ENCODE results near the gene GRID1.

DNA sequence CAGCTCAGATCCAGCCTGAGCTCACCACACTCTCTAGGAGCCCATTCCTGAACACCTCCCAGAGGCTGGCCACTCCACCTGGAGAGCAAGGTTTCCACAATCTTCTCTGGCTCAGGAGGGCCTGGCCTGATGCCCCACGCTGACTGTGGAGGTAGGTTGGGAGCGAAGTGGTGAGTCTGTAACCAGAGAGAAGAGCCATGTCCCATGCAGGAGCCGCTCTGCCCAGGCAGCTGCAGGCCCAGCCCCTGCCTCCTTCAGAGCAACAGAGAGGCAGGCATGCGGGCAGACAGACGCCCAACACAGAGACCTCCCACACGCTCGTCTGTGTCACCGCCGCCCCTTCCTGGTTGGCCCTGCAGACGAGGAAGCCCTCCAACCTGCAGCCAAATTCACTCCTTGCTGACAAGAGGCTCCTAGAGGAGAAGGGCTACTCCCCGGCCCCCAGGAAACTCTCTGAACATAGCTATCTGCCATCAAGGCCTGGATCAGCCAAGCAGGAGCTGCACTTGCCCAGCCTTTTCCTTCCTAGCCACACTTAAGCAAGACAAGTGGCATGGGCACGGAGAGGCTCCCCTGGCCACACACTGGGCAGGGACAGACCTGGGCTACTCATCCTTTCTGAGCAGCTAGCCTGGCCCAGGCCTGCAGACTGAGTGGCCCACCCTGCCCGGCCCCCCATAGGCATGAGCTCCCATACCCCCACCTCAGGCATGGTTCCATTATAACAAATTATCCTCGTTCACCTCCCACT is 101.9 kb downstream of the GRID1 start:
- TF ChIP-seq SIN3A (IDR thresholded peaks at IDR 0.05; ENCODE audit: borderline replicate concordance, low read depth, low read length) = no peak
- TF ChIP-seq, protein P1, sequence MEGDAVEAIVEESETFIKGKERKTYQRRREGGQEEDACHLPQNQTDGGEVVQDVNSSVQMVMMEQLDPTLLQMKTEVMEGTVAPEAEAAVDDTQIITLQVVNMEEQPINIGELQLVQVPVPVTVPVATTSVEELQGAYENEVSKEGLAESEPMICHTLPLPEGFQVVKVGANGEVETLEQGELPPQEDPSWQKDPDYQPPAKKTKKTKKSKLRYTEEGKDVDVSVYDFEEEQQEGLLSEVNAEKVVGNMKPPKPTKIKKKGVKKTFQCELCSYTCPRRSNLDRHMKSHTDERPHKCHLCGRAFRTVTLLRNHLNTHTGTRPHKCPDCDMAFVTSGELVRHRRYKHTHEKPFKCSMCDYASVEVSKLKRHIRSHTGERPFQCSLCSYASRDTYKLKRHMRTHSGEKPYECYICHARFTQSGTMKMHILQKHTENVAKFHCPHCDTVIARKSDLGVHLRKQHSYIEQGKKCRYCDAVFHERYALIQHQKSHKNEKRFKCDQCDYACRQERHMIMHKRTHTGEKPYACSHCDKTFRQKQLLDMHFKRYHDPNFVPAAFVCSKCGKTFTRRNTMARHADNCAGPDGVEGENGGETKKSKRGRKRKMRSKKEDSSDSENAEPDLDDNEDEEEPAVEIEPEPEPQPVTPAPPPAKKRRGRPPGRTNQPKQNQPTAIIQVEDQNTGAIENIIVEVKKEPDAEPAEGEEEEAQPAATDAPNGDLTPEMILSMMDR (IDR thresholded peaks at IDR 0.05) = no peak
- no peak for TF ChIP-seq RAD21 (IDR thresholded peaks at IDR 0.05; ENCODE audit: low read length)
- TF ChIP-seq, protein P2, sequence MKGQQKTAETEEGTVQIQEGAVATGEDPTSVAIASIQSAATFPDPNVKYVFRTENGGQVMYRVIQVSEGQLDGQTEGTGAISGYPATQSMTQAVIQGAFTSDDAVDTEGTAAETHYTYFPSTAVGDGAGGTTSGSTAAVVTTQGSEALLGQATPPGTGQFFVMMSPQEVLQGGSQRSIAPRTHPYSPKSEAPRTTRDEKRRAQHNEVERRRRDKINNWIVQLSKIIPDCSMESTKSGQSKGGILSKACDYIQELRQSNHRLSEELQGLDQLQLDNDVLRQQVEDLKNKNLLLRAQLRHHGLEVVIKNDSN (IDR thresholded peaks at IDR 0.05; ENCODE audit: borderline replicate concordance, low read depth) = no peak
- TF ChIP-seq ZBTB33 (IDR thresholded peaks at IDR 0.05; ENCODE audit: borderline replicate concordance, low read depth) = no peak
- no peak for TF ChIP-seq GABPA (IDR thresholded peaks at IDR 0.05; ENCODE audit: low read depth)
- no peak for TF ChIP-seq SMC3 (IDR thresholded peaks at IDR 0.05; ENCODE audit: low read depth, low read length)
- TF ChIP-seq TEAD4 (IDR thresholded peaks at IDR 0.05; ENCODE audit: borderline replicate concordance, insufficient read depth) = no peak
- no peak for TF ChIP-seq POLR2AphosphoS5 (IDR thresholded peaks at IDR 0.05; ENCODE audit: low read depth, low read length)
- TF ChIP-seq JUND (IDR thresholded peaks at IDR 0.05) = no peak
- TF ChIP-seq YY1 (IDR thresholded peaks at IDR 0.05; ENCODE audit: low read depth) = no peak
